GM12874 (cell line): Measurements from ENCODE around the gene PRKD3.

Experiments used
- TF ChIP-seq, protein P1 (sequence below): IDR thresholded peaks from 2 replicates; pipeline ENCODE4 v1.5.1; 2011; ENCODE audit warnings: low read depth, mild to moderate bottlenecking, control low read depth, low read length, moderate library complexity; ENCODE audit not compliant: insufficient read depth

PRKD3 gene

DNA sequence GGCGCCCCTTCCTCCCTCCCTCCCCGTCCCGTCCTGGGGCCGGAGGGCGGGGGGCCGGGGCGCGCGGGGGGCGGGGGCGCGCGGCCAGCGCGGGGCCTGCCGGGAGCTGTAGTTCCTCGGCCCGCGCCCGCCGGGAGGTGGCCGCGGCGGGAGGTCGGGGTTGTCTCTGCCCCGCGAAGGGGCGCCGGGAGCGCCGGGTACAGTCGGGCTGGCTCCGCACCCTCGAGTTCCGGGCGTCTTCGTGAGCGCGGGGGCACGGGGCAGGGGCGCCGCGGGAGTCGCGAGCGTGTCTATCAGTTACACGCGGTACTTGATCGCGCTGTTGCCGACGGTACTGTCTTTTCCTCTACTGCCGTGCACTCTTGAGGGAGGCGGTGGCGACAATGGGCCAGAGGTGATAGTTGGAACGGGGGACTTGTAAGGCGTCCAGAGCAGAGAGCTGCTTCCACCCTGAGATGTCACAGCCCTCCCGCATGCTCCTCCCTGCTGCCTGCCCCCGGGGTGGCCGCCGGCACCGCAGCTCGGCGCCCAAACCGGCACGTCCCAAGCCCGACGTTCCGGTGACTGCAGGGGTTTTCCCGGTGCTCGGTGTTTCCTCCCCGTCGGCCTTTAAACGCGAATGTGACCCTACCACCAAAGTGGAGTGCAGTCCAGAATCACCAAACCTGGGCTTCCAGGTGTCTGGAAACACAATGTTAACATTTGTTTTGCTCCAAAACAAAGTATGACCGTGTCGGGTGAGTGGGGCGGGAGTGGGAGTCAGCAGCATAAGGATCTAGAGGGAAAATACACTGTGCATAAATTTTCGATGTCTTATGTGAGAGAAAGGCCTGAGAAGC lies at the start of gene PRKD3:
TSS of gene PRKD3 (minus strand) at position 48 of the 839 bp plus-strand sequence. CDS start 8,309 bp downstream, outside the sequence.
- TF ChIP-seq, protein P1, sequence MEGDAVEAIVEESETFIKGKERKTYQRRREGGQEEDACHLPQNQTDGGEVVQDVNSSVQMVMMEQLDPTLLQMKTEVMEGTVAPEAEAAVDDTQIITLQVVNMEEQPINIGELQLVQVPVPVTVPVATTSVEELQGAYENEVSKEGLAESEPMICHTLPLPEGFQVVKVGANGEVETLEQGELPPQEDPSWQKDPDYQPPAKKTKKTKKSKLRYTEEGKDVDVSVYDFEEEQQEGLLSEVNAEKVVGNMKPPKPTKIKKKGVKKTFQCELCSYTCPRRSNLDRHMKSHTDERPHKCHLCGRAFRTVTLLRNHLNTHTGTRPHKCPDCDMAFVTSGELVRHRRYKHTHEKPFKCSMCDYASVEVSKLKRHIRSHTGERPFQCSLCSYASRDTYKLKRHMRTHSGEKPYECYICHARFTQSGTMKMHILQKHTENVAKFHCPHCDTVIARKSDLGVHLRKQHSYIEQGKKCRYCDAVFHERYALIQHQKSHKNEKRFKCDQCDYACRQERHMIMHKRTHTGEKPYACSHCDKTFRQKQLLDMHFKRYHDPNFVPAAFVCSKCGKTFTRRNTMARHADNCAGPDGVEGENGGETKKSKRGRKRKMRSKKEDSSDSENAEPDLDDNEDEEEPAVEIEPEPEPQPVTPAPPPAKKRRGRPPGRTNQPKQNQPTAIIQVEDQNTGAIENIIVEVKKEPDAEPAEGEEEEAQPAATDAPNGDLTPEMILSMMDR, result no peak

DNA sequence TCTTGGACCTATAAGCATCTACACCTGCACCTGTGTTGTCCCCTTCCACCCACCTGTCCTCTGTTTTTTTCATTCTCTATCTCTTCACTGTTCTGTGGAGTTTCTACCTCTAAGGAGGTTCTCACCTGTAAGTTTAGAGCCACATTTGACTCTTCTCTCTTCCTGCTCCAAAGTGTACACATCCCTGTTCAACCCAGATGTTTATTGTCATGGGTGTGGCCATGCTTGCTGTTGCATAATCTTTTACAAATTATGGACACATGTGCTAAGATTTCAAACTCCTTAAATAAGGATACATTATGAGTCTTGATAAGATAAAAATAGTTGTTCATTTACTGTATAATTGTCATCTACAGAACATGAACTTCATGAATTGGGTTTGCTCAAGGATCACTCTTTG lies 47.4 kb upstream of the PRKD3 start:
- TF ChIP-seq, protein P1, result no peak

DNA sequence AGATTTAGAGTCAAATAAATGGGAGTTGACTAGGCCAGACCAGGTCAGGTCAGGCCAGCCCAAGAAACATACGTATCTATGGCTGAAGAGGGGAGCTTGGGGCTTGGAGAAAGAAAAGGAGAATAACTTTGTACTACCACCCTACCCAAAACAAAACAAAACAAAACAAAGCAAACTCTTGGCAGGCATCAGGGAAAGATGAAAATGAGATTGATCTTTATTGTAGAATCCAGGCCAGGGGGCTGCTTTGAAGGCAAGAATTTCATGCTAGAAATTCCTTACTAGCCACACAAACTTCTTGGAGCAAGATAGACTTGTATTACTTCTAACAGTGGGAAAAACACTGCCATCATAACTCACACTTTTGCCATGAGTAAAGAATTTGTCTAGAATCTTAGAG lies 46.0 kb upstream of the PRKD3 start:
- TF ChIP-seq, protein P1, result no peak

DNA sequence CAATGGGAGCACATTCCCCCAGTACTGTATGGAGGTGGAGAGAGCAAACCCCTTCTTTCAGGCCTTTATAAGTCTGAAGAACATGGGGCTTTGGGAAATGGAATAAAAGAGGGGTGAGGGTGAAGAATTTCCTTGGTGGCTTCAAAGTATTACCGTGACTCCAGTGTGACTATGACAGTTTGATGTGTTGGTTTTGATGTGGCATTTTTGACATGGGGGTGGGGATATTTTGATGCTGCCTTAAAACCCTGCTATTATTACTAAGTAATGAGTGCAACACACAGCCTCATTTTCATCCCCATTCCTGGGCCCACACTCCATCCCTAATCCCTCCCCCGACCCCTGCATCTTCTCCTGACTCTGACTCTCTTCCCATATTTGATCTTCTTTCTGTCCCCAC lies 43.4 kb upstream of the PRKD3 start:
- TF ChIP-seq, protein P1, result no peak

DNA sequence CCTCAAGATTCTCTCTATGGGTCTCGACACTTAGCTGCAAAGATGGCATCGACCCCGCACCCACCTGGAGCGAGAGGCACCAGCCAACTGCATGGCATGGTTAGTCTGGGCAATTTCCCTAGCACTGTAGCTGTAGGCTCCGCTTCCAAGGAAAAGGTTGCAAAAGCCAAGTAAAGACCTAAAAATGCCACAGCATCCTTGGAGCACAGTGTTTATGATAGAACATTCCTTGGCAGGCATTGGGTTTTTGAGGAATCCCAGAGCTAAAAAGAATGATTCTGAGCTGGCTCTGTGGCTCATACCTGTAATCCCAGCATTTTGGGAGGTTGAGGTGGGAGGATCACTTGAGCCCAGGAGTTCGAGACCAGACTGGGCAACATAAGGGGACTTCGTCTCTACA lies 42.7 kb upstream of the PRKD3 start:
- TF ChIP-seq, protein P1, result no peak

DNA sequence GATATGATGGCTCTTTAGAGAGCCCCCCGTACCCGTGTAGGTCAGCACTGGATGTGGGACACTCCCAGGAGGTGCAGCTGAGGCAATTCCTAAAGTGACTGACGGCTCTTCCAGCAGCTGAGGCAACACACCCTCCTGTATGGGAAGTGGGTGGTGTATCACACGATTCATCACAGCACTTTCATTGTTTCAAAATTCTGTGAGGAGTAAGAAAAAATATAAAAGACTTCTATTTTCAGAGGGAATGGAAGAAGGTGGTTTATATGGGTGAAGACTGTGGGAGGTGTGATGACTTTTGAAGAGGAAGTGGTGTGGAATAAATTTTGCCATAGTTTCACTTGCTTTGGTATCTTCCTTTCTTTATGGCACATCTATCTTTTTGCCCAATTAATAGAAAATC lies 42.1 kb upstream of the PRKD3 start:
- TF ChIP-seq, protein P1, result no peak

DNA sequence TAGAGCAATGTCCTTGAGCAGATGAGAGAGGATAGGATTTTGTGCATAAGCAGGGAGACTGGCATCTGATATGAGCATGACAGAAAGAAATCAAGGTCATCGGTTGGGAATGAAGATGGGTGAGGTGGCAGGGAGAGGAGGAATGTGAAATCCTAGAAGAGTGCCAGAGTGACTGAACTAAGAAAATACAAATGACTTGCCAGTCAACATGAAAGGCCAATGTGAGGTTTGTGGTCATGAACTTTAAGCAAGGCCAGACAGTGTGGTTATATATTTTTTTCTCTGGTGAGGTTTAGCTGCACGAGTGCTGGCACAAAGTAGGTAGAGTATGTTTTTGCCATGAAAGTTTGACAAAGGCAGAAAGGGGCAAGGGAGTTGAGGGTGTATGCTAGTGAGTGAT lies 41.0 kb upstream of the PRKD3 start:
- TF ChIP-seq, protein P1, result no peak
